ENCODE measurements around the gene TYW5.
"Not testable (repeated sequence)": the region's sequence is repeated elsewhere in the genome, so short reads cannot be mapped to it uniquely, and the experiment has no call there.

Gene TYW5

GRCh38 chr2:199914372-199914958 lies 40.8 kb downstream of the TYW5 start:
- no peak for DNase-seq (ENCODE audit: low read depth in 2 of 2)

- DNase-seq (ENCODE audit: low read depth in 2 of 2): not testable (repeated sequence)
Measured at GRCh38 chr2:199912553-199913114, 42.7 kb downstream of the TYW5 start.

DNA sequence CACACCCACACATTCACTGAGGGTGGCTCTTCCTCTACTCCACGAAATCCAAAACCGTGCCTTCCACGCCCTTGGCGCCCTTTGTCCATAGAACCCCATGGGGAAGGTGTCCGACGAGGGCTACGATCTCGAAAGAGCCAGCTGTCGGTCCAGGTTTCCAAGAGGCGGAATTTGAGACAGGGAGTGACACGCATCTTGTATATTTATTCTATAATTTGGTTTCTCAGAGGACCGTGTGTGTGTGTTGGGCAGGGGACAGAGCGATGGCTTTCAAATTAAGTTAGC lies 43.5 kb downstream of the TYW5 start:
- no peak for DNase-seq (ENCODE audit: low read depth in 2 of 2)

GRCh38 chr2:199911052-199911876 lies 44.0 kb downstream of the TYW5 start, which contains the start of gene C2orf69:
TSS of gene C2orf69 (plus strand) at chr2:199911293. CDS start at chr2:199911439, 146 bp downstream.
- DNase-seq (ENCODE audit: low read depth in 2 of 2): peak; percentile 90 to 92

- DNase-seq (ENCODE audit: low read depth in 2 of 2): no peak
Measured at GRCh38 chr2:199910338-199911051, 44.8 kb downstream of the TYW5 start.

- DNase-seq (ENCODE audit: low read depth in 2 of 2): no peak
Measured at GRCh38 chr2:199907008-199907714, 48.1 kb downstream of the TYW5 start.

GRCh38 chr2:199903111-199903510 lies 52.2 kb downstream of the TYW5 start:
- DNase-seq (ENCODE audit: low read depth in 2 of 2): no peak

DNA sequence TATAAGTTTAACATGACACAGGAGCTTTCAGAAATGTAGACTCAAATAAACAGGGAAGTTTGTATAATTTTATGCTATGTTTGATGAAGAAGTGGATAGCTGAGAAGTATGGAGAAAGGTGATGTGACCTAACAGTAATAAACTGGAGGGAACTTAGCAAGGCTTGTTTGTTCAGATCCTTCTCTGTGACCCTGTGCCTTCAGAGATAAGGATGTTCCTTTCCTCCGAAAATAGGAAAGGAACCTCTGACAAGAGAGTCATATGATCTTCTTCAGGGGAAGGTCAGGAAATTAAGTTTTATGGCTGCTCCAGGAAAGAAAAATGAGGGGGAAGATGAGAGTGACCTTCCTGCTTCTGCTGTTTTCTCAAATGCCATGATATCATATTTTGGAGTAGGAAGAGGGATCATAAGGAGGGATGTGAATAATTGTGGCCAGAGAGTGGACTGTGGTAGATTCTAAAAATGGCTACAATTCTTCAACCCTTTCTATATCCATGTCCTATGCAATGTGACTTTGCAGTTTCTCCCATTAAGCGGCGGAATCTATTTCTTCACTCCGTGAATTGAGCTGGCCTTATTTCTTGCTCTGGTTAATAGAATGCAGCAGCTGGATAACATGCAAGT lies 52.7 kb downstream of the TYW5 start:
- no peak for DNase-seq (ENCODE audit: low read depth in 2 of 2)

DNA sequence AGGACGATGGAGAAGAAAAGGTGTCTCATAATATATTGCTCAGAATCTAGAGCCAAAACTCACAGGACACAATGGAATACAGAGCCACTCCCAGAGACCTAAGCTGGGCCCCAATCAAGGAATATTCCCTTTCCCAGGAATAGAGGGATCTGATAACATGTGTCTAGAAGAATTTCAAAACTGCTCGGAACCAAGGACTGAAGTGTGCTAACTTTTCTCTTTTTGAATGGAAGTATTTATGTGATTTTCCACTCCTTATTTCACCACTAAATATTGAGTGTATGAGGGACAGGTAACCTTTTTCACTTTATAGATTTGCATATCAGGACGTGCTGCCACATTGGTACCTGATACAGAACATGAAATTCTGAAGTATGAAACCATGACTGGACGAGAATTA lies 53.3 kb downstream of the TYW5 start:
- DNase-seq (ENCODE audit: low read depth in 2 of 2): no peak

DNA sequence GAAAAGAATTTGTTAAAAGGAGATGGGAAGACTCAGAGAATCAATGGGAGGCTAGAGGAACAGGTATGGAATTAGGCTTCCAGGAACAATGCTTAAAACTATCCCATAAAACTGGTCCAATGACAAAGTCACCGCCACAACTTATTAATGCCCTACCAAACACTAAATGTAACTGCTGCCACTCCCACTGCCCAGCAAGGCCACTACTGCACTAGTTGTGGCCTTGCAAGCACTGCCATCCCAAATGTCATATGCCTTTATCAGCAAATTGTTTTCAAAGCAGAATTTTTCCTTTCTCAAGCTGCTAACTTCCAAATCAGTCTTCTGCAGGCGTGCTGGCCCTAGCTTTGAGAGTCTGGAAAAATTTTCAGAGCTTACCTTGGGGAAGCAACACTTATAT lies 58.7 kb downstream of the TYW5 start:
- DNase-seq (ENCODE audit: low read depth in 2 of 2): no peak

- DNase-seq (ENCODE audit: low read depth in 2 of 2): no peak
Measured at GRCh38 chr2:199895406-199895805, 59.9 kb downstream of the TYW5 start.

- DNase-seq (ENCODE audit: low read depth in 2 of 2): no peak
Measured at GRCh38 chr2:199883474-199884212, 71.6 kb downstream of the TYW5 start.

GRCh38 chr2:199882667-199883066 lies 72.6 kb downstream of the TYW5 start:
- no peak for DNase-seq (ENCODE audit: low read depth in 2 of 2)
